SKM-1 treated with dmso at 0.1 percent for 144 hours (cell line): ENCODE measurements around the gene BAIAP2L2.
"Not testable (repeated sequence)": the region's sequence is repeated elsewhere in the genome, so short reads cannot be mapped to it uniquely, and the experiment has no call there.

Experiments used
- DNase-seq: peaks from one replicate; lab custom pipeline; 2025; ENCODE audit not compliant: unreplicated experiment; lab: John Stamatoyannopoulos, UW

Gene BAIAP2L2

DNA sequence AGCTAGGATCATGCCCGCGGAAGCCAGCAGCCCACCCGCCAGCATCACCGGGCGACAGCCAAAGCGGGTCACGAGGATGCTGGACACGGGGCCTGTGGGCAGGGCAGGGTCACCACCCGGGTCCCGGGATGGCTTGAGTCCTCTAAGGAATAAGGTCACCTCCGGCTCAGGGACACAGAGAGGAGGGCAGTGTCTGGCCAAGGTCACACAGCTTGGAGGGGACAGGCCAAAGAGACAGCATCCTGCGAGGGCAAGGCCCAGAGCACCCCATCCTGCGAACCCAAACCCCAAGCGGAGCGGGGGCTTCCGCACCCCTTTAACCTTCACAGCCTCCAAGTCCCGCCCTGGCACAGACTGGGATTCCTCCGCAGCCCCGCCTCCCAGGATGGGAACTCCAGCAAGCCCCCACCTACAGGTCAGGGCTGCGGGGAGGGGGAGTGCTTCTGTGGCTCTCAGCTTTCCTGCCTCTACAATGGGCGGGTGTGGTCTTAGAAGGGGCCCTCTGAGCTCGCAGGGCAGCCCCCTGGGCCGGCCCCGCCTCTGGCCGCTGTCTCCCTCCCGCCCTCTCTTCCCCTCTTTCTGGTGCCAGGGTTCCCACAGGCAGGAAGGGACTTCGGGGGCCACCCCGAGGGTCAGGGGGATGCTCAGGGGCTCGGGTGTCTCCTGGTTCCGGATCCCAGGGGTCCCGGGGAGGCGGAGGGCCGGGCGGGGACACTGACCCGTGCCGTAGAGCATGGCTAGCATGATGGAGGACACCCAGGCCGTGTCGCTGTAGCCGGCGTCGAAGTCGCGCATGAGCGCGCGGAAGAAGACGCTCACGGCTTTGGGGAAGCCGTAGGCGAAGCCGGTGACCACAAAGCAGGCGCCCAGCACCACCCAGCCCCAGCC, 28.3 kb downstream of the BAIAP2L2 start:
- DNase-seq, result no peak

DNA sequence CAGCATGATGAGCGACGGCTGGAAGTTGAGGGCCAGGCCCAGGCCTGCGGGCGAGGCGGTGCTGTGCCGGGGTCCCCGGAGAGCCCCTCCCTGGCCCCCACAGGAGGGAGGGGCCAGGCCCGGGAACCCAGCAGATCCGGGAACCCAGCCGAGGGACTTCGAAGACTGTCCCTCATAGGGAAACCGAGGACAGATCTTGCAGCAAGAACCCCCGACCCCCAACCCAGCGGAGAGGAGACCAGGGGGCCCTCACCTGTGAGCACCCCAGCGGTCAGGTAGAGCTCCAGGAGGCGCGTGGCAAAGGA, 28.9 kb downstream of the BAIAP2L2 start:
- DNase-seq, result no peak

DNA sequence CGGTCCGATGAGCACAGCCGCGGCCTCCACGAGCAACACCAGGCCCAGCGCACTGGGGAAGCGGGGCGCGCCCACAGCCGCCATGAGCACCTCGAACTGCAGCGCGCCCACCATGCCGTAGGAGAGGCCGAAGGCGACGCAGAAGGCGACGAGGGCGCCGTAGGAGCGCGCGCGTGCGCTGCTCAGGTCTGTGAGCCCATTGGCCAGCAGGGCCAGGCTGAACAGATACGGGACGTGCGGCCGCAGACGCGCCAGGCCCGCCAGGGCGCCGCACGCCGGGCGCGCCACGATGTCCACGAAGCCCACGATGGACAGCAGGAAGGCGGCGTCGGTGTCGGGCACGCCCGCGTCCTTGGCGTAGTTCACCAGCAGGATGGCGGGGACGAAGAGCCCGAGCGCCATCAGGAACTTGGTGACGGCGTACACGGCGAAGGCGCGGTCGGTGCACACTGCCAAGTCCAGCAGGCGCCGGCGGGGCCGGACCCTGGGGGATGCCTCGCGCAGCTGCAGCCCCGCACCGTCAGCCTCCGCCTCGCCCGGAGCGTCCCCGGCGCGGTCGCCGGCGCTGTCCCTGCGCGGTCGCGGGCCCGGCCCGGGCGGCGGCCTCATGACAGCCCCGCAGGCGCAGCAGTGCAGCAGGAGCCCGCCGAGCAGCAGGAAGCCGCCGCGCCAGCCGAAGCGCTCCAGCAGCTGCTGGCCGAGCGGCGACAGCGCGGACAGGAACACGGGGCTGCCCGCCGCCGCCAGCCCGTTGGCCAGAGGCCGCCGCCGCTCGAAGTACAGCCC, 29.4 kb downstream of the BAIAP2L2 start:
- DNase-seq, result no peak

DNA sequence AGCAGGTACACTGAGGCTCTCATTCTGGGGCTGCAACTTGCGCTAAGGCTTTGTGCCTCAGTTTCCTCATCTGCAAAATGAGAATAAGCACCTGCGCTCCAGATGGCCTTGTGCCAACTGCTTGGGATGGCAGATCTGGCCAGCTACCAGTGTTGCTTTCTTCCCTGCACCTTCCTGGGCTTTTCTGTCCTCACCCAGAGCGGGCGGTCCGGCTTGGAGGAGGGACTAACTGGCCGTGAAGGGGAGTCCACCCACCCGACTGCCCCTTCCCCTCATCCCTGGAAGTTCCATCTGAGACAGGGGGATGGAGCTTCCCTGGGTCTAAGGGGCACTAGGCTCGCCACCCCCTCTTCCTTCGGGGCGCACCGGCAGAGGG, 30.0 kb downstream of the BAIAP2L2 start:
- no peak for DNase-seq

DNA sequence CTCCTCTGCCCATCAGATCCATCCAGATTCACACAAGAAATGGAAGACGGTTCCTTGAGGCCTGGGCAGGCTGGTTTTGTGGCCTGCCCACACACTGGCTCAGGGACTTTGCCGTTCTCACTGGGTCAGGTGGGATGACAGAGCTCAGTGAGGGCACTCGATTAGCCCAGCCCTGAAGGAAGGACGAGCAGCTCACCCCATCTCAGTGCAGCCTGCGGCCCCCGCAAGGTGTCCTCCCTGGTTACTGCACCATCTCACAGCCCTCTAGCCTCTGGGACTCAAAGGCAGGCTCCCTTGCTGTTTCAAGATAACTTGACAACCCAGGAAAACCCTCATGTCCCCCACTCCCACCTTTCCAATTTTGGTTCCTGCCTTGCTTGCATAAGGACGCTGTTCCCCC, 30.7 kb downstream of the BAIAP2L2 start:
- no peak for DNase-seq

DNA sequence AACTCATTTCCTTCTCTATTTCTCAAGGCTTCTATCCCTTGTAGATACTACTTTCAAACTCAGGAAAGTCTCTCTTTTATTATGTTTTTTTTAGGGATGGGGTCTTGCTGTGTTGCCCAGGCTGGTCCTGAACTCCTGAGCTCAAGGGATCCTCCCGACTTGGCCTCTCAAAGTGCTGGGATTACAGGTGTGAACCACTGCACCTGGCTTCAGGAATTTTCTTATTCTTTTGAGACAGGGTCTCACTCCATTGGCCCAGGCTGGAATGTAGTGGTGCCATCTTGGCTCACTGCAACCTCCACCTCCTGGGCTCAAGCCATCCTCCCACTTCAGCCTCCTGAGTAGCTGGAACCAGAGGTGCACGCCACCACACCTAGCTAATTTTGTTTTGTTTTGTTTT, 31.3 kb downstream of the BAIAP2L2 start:
- not testable (repeated sequence) for DNase-seq

DNA sequence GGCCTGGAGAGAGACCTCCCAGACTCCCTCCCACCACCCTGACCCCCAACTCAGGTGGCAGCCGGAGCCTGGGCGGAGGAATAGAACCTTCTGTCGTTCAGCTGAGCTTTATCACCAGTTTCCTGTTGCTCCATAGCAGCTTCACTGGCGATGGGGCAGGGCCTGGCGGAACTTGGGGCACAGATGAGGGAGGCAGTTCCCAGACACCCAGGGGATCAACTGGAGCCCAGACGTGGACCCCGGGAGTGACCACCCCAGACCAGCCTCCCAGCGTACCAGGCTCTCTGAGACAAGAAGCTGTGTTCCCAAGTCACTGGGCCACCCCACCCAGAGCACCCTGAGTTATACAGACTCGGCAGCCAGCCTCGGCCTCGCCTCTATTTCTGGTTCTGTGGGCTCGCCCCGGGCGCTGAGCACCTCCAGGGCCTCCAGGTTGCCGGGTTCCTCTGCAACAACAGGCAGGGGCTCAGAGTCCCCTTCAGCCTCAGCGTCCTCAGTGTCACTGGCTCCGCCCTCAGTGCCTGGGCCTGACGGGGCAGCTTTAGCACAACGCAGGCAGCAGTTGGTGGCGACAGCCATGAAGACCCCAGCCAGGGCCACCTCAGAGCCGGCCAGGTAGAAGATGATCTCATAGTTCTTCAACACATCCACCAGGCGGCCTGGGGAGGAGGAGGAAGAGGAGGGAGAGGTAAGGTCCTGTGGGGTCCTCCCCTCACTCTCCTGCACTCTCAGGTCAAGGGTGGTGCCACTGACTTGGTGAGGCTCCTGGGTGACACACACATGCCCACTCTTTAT, 32.2 kb downstream of the BAIAP2L2 start:
- DNase-seq, result no peak

DNA sequence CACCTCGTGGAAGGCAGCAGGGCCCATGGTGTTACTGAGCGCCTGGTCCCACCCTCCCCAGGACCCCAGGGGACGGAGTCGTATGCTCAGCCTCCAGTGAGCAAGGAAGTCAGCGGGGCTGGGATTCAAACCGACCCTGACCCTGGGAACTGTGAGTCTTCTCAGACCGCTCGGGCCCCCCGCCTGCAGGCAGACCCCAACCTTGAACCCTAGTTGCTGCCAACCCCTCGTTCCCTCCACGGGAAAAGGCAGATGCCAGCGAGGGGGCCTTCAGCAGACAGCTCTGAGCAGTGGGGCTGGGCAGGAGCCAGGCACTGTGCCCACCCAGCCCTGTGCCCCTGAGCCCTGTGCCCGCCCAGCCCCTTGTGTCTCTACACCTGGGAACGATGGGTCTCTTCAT, 32.9 kb downstream of the BAIAP2L2 start:
- no peak for DNase-seq

DNA sequence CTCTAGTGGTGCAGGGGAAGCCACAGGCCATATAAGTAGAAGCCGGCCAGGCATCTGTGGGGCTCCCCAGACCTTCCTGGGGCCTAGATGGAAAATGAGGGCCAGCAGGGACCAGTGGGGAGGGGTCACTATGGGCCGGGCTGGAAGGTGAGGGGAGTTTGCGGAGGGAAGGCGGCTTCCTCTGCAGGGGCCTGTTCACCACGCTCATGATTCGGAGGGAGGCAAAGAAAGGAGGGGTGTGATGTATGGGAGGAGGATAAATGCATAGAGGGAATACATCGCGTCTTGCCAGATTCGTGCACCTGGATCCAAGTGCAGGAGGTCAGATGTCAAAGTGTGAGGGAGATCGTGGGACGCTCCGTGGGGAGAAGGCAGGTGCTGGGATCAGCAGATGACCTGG, 33.4 kb downstream of the BAIAP2L2 start:
- DNase-seq, result no peak

DNA sequence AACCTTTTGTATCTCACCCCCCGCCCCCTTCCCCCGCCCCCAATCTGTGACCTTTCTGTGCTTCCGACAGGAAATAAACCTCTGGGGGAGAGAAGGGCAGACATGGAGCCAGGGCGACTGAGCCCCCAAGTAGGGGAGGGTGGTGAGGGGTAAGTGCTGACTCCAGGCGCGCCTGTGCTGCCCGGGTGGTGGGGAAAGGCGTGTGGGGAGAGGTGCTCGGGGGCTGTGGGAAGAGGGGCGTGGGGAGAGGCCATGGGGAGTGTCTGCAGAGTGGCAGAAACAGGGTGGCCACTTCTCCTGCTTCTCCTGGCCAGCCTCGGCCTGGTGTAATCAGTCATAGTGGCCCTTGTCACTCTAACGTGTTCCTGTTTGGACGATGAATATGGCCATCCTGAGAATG, 34.5 kb downstream of the BAIAP2L2 start:
- no peak for DNase-seq

DNA sequence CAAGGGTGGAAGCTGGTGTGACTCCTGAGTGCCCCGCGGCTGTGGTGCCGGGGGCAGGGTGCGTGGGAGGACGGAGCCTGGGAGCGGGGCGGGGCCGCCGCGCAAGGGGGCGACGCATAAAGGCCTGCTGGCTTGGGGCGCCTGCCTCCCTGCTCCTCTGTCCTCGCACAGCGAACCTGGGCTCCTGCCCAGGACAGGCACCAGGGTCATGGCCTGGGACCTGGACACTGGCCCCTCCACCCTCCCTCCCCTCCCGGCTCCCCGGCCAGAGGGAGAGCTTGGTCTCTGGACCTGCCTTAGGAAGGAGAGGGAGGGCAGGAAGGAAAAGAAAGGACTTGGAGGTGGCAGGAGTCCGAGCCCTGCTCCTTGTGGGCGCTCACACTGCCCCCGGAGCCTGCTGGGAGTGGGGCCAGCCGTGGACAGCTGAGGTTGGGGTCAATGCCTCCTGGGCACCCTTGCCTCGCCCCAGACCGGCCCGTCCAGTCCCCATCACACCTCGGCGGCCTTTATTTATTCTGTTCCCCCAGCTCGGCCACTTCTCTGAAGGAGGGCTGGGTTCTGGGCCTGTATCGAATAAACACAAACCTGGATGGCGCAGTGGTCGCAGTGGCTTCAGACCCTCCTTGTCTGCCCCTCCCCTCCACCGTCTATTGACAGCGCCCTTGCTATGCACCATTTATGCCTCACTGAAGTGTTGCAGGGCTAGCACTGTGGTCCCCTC, 35.2 kb downstream of the BAIAP2L2 start:
- no peak for DNase-seq

DNA sequence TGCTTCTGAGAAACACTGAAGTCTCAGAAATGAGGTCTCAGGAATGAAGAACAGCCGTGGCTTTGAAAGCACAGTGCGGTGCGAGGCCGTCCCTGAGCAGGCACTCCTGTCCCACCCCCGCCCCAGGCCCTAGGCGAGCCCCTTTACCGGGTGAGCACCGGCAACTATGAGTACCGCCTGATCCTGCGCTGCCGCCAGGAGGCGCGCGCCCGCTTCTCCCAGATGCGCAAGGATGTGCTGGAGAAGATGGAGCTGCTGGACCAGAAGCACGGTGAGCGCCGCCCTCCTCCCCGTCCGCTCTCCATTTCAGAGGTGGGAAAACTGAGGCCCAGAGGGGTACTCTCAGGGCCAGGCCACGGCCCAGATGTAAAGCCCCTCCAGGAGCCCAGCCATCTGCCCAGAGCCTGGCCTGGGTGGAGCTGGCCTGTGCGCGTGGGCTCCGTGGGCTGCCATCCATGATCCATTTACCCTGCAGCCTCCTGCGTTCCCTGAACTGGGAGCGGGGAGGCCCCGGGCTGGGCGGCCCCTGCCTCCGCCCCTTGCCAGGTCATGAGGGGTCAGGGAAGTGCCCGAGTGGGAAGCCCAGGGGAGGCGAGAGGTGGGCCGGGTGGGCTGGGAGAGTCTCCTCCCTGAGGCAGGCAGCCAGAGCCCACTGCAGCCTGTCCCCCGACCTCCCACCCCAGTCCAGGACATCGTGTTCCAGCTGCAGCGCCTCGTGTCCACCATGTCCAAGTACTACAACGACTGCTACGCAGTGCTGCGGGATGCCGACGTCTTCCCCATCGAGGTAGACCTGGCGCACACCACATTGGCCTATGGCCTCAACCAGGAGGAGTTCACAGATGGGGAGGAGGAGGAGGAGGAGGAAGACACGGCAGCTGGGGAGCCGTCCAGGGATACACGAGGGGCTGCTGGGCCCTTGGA, 36.0 kb downstream of the BAIAP2L2 start:
- no peak for DNase-seq

DNA sequence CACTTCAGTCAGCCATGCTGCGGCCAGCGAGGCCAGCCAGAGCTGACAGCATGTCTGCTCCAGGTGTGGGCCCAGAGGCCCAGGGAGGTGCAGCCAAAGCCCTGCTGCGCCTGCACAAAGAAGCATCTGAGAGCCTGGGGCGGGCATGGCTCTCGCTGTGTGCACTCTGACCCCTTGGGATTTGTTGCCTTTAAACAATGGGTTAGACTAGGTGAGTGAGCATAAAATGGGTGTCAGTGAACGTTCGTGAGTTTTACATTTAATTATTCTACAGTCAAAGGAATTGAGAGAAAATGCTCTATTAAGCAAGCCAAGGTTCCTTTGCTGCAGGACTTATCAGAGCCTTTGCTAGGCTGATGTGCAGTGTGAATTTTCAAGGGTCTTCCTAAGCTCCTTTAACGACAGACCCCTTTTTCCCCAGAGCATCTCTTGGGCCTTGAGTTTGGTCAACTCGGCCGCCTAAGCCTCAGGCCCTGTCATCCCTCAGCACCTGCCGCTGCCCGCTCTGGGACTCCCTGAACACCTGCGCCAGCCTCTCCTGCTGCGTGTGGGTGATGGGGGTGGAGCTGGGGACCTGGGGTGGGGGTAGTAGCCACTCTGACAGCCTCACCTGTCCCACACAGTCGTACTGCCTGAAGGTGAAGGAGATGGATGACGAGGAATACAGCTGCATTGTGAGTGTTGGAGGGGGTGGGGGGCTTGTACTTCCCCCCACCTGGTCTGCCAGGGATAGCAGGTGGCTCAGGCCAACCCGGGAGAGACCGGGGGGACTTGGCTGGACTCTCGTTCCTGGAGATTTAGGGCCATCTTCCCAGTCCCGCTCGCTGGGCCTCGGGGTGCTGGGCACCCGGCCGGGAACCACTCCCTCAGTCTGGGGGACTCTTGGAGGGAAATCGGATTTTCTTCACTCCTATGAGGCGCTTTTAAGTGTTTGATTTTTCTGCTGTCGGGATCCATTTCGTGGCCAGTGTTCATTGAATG, 37.0 kb downstream of the BAIAP2L2 start:
- DNase-seq, result no peak

DNA sequence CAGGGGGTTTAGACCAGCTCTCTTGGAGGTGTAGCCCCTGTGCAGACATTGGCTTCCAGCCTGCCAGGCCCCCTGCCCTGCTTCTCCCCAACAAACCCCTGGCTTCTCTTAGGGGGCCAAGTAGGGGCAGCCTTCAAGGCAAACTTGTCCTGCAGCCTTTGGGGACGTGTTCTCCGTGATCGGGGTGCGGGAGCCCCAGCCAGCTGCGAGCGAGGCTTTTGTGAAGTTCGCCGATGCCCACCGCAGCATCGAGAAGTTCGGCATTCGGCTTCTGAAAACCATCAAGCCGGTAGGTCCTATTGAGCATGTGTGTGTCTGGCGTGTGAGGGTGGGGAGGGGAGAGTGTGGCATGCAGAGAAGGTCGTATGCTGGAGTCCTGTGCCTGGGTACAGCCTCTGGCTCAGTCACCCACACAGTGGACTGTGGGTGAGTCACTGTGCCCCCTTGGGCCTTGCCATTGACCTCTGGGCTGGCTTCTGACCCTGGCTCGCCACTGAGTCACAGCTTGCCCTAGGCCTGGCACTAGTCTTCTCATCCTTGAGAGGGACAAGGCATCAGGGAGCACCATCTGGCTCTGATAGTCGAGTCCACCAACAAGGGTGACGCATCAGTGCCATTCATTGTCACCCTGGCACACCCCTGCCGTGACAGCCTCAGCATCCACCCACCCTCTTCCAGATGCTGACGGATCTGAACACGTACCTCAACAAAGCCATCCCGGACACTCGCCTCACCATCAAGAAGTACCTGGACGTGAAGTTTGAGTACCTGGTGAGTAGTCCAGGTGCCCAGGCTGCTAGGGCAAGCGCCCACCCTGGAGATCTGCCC, 37.9 kb downstream of the BAIAP2L2 start:
- no peak for DNase-seq

DNA sequence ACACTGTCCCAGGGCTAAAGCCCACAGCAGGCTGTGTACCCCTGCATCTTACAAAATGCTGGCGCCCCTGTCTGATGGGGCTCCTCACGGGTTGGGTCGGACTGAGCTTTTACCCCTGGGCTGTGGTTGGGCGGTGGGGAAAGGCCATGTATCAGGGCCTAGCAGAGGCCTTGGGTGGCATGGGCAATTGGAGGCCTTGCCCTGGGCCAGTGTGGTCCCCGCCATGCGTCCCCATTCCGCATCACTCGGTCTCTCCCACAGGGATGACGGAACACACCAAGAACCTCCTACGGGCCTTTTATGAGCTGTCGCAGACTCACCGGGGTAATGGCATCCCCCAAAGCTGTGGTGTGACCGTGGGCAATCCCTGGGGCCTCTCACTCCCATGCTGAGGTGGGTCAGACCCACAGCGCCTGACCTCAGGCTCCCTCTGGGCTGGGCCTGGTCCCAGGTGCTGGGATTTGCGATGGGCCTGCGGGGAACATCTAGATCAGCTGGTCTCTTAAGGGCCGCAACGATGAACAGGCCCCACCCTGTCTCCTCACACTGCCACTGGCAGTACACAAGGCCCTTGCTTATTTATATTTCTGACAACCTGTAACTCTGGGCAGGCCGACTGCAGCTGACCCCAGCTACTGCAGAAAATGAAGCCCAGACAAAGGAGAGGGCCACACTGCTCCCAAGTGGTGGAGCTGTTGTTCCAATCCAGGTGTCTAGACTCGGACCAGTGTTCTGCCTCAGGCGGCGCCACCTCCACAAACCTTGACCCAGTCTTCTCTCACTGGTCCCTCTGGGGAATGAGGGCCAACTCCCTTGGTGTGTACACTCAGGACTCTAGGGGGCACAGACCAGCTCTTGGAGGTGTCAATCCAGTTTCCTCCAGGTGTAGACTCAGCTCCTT, 38.8 kb downstream of the BAIAP2L2 start:
- no peak for DNase-seq

DNA sequence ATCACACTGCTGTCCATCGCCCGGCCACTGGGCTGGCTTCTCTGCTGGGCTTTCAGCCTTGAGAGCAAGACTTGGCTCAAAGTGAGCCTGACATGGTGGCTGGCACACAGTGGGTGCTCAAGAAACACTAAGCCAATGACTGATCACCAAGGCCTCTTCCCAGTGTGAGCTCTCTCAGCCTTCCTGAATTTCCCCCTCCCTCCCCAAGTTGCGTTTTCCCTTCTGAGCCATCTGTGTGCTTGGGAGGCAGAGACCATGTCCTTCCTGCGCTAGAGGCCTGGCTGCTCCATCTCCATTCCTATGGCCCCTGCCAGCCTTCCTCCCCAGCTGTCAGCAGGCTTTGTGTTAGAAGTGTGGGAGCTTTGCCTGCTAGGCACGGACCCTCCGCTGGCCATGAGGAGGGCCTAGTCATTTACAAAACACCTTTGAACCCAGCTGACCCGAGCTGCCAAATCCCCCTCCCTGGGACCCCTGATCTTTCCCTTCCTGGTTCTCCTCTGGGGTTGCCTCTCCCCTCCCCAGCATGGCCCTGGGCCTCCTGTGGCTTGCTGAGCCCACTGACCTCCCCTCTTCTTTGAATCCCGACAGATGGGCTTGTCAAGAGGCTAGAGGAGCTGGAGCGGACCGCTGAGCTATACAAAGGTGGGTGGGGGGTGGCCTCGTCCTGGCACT, 40.1 kb downstream of the BAIAP2L2 start:
- no peak for DNase-seq
